Fibroblast of lung (primary cell): ENCODE measurements around the gene ZFP42. TPM values are rescaled to one million over a fixed set of nuclear protein-coding genes. Genes with fewer than 3 reads are reported as not detected.

Source experiments
- DNase-seq, 2 donors: peaks; one replicate each; pipeline versions ENCODE4 v3.0.0 to v3.0.0-alpha.2; 2010; ENCODE audit warnings: low read depth in 2 of 2
- H2AFZ ChIP-seq: 2 replicates; pipeline ENCODE4 v1.5.1; 2012; ENCODE audit warnings: low read length, control low read depth, inconsistent platforms
- H3K27ac ChIP-seq: 2 replicates; pipeline ENCODE4 v1.5.1; 2011; ENCODE audit warnings: low read length, control low read depth; ENCODE audit not compliant: insufficient read depth
- H3K27me3 ChIP-seq: 2 replicates; pipeline ENCODE4 v1.5.1; 2011; ENCODE audit warnings: mild to moderate bottlenecking, low read length; ENCODE audit not compliant: control insufficient read depth, insufficient read depth
- H3K36me3 ChIP-seq: 2 replicates; pipeline ENCODE4 v1.5.1; 2011; ENCODE audit warnings: low read length; ENCODE audit not compliant: control insufficient read depth, insufficient read depth
- H3K4me1 ChIP-seq: 2 replicates; pipeline ENCODE4 v1.5.1; 2011; ENCODE audit warnings: low read length; ENCODE audit not compliant: control insufficient read depth, insufficient read depth; ENCODE audit errors: extremely low read depth
- H3K4me2 ChIP-seq: 2 replicates; pipeline ENCODE4 v1.5.1; 2011; ENCODE audit warnings: low read length, control low read depth; ENCODE audit not compliant: insufficient read depth; ENCODE audit errors: extremely low read depth
- H3K4me3 ChIP-seq, 4 experiments: fragments of 200-600 bp in 1 of 4; sonication (generic) in 1 of 4; replicated peaks in 1 of 4; 2 replicates each; pipeline ENCODE4 v1.5.1; 2011 to 2016; ENCODE audit warnings: low read length in 4 of 4, low read depth in 3 of 4, mild to moderate bottlenecking in 3 of 4, control low read depth in 2 of 4, inconsistent platforms in 1 of 4, mixed read lengths in 1 of 4; ENCODE audit not compliant: insufficient read depth in 1 of 4; ENCODE audit errors: control extremely low read depth in 1 of 4
- H3K79me2 ChIP-seq: 2 replicates; pipeline ENCODE4 v1.5.1; 2012; ENCODE audit warnings: mild to moderate bottlenecking, low read length, inconsistent platforms; ENCODE audit not compliant: control insufficient read depth, insufficient read depth
- H3K9ac ChIP-seq: 2 replicates; pipeline ENCODE4 v1.5.1; 2011; ENCODE audit warnings: mild to moderate bottlenecking, low read length, control low read depth; ENCODE audit not compliant: insufficient read depth
- H3K9me3 ChIP-seq: 2 replicates; pipeline ENCODE4 v1.5.1; 2012; ENCODE audit warnings: low read depth, low read length; ENCODE audit not compliant: control insufficient read depth, insufficient read depth
- H4K20me1 ChIP-seq: 2 replicates; pipeline ENCODE4 v1.5.1; 2011; ENCODE audit warnings: low read length; ENCODE audit not compliant: control insufficient read depth, insufficient read depth; ENCODE audit errors: extremely low read depth
- EZH2 ChIP-seq: IDR thresholded peaks from 2 replicates; pipeline ENCODE4 v1.5.1; 2012; ENCODE audit warnings: low read length, control low read depth, mild to moderate bottlenecking; ENCODE audit errors: missing control alignments
- polyA plus RNA-seq, 2 donors: library from polyadenylated mRNA; depleted of rRNA in 1 of 2; stranded (reverse) in 1 of 2; unstranded in 1 of 2; fragments of >200 nt; gene quantifications; 2 replicates each; pipeline ENCODE4 v1.2.1, GENCODE V29; 2011 to 2012; ENCODE audit warnings: missing spikeins in 1 of 2
- total RNA-seq: library from RNA; depleted of rRNA; stranded (reverse); fragments of >200 nt; gene quantifications from 2 replicates; pipeline ENCODE4 v1.2.1, GENCODE V29; 2014
- TF ChIP-seq, protein P1 (sequence below), 2 donors: IDR thresholded peaks in 1 of 2; conservative IDR thresholded peaks in 1 of 2; 1 replicate in 1 of 2; 2 replicates in 1 of 2; pipeline ENCODE4 v1.5.1; 2011 to 2012; ENCODE audit warnings: low read length in 2 of 2, control low read depth in 1 of 2, inconsistent platforms in 1 of 2, low read depth in 1 of 2, mild to moderate bottlenecking in 1 of 2

The ZFP42 gene
- total and polyA plus RNA-seq, 2 donors (not counting 1 experiment from before 2014, with no cell fraction given): 0.33 TPM; not detected in 1

GRCh38 chr4:188002323-188002722, 6.8 kb downstream of the ZFP42 start:
- Histone ChIP-seq H3K4me3 (no peak overlapping the region), H3K4me1 (no peaks in the 10 kb centered on the region), H3K9me3 (no peaks in the 10 kb centered on the region), H3K36me3 (no peaks in the 10 kb centered on the region), H3K27me3 (no peaks in the 10 kb centered on the region), H3K9ac (no peak overlapping the region), H3K27ac (no peak overlapping the region), H2AFZ (no peak overlapping the region), H4K20me1 (no peaks in the 10 kb centered on the region), H3K4me2 (no peak overlapping the region), H3K79me2 (no peaks in the 10 kb centered on the region)
- DNase-seq: no peak
- no peak for TF ChIP-seq EZH2
- TF ChIP-seq, protein P1, sequence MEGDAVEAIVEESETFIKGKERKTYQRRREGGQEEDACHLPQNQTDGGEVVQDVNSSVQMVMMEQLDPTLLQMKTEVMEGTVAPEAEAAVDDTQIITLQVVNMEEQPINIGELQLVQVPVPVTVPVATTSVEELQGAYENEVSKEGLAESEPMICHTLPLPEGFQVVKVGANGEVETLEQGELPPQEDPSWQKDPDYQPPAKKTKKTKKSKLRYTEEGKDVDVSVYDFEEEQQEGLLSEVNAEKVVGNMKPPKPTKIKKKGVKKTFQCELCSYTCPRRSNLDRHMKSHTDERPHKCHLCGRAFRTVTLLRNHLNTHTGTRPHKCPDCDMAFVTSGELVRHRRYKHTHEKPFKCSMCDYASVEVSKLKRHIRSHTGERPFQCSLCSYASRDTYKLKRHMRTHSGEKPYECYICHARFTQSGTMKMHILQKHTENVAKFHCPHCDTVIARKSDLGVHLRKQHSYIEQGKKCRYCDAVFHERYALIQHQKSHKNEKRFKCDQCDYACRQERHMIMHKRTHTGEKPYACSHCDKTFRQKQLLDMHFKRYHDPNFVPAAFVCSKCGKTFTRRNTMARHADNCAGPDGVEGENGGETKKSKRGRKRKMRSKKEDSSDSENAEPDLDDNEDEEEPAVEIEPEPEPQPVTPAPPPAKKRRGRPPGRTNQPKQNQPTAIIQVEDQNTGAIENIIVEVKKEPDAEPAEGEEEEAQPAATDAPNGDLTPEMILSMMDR (conservative IDR thresholded peaks at IDR 0.05 in 1 of 2, IDR thresholded peaks at IDR 0.05 in 1 of 2; ENCODE audit: low read depth in 1 of 2, low read length in 2 of 2): no peak

GRCh38 chr4:188002751-188003150, 7.2 kb downstream of the ZFP42 start:
- Histone ChIP-seq H3K9me3 (no peaks in the 10 kb centered on the region), H3K9ac (no peak overlapping the region), H3K27ac (no peak overlapping the region), H3K4me2 (no peak overlapping the region), H2AFZ (no peak overlapping the region), H3K79me2 (no peaks in the 10 kb centered on the region), H3K27me3 (no peaks in the 10 kb centered on the region), H3K36me3 (no peaks in the 10 kb centered on the region), H3K4me3 (no peak overlapping the region), H4K20me1 (no peaks in the 10 kb centered on the region), H3K4me1 (no peaks in the 10 kb centered on the region)
- DNase-seq: no peak
- TF ChIP-seq EZH2: no peak
- TF ChIP-seq, protein P1 (conservative IDR thresholded peaks at IDR 0.05 in 1 of 2, IDR thresholded peaks at IDR 0.05 in 1 of 2; ENCODE audit: low read depth in 1 of 2, low read length in 2 of 2): no peak

- Histone ChIP-seq H3K4me3 (no peak overlapping the region), H2AFZ (no peak overlapping the region), H3K27ac (no peak overlapping the region), H3K9me3 (no peaks in the 10 kb centered on the region), H3K4me2 (no peak overlapping the region), H3K9ac (no peak overlapping the region), H3K4me1 (no peaks in the 10 kb centered on the region), H3K27me3 (no peaks in the 10 kb centered on the region), H3K79me2 (no peaks in the 10 kb centered on the region), H4K20me1 (no peaks in the 10 kb centered on the region), H3K36me3 (no peaks in the 10 kb centered on the region)
- TF ChIP-seq, protein P1 (conservative IDR thresholded peaks at IDR 0.05 in 1 of 2, IDR thresholded peaks at IDR 0.05 in 1 of 2; ENCODE audit: low read depth in 1 of 2, low read length in 2 of 2): no peak
- no peak for TF ChIP-seq EZH2
- DNase-seq: no peak
Observed at GRCh38 chr4:188005561-188005960, 10.0 kb downstream of the ZFP42 start.
